ENCODE data around the gene TICAM1. TPM values are rescaled to one million over a fixed set of nuclear protein-coding genes. Genes with fewer than 3 reads are reported as not detected.

The TICAM1 gene
- total and polyA plus RNA-seq, 2 of the 13 experiments (the other 11 are each of a cell fraction or from before 2014, with no cell fraction given) = 0.33 to 0.95 TPM

DNA sequence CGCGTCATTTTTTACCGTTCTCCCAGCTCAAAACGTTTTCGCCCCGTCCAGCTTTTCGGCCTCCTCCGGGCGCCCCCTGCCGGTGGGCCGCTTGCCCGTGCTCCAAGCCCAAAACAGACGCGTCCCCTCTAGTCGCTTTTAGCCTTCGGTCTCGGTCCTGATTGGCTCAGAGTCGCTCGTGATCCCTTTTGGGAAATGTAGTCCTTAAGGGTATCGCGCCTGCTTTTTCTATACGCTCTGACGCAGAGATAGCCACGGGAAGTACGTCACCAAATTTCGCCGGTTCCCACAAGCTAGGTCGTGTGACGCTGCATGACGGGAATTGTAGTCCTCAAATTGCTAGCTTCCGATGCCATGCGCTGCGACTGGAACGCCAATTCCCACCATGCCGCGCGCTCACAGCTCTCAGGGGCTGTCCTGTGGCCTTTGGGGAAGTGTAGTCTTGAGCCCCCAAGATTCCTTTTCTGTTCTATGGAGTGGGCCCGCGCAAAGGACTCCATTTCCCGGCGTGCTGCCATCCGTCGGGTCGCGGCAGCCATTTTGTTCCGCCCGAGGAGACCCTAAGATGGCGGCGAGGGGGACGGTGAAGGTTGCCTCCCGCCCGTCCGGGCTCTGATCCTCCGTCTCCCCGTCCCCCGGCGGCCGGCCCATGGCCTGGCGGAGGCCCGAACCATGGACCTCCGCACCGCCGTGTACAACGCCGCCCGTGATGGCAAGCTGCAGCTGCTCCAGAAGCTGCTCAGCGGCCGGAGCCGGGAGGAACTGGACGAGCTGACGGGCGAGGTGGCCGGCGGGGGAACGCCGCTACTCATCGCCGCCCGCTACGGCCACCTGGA lies 40.1 kb downstream of the TICAM1 start, which contains the start of gene FEM1A (continued):
- no peak; the same call in 1 of the 2 replicates for TF ChIP-seq ZNF709 (CRISPR knock-in tag; IDR thresholded peaks at IDR 0.05)
- TF ChIP-seq BCL6 (CRISPR knock-in tag; IDR thresholded peaks at IDR 0.05) = no peak
- TF ChIP-seq, protein P1, sequence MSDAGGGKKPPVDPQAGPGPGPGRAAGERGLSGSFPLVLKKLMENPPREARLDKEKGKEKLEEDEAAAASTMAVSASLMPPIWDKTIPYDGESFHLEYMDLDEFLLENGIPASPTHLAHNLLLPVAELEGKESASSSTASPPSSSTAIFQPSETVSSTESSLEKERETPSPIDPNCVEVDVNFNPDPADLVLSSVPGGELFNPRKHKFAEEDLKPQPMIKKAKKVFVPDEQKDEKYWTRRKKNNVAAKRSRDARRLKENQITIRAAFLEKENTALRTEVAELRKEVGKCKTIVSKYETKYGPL (CRISPR knock-in tag; IDR thresholded peaks at IDR 0.05) = no peak
- TF ChIP-seq HIC2 (CRISPR knock-in tag; IDR thresholded peaks at IDR 0.05; ENCODE audit: low read depth) = no peak
- TF ChIP-seq, protein P2, sequence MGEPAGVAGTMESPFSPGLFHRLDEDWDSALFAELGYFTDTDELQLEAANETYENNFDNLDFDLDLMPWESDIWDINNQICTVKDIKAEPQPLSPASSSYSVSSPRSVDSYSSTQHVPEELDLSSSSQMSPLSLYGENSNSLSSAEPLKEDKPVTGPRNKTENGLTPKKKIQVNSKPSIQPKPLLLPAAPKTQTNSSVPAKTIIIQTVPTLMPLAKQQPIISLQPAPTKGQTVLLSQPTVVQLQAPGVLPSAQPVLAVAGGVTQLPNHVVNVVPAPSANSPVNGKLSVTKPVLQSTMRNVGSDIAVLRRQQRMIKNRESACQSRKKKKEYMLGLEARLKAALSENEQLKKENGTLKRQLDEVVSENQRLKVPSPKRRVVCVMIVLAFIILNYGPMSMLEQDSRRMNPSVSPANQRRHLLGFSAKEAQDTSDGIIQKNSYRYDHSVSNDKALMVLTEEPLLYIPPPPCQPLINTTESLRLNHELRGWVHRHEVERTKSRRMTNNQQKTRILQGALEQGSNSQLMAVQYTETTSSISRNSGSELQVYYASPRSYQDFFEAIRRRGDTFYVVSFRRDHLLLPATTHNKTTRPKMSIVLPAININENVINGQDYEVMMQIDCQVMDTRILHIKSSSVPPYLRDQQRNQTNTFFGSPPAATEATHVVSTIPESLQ (CRISPR knock-in tag; conservative IDR thresholded peaks at IDR 0.05) = no peak
- no peak for TF ChIP-seq ZNF30 (CRISPR knock-in tag; IDR thresholded peaks at IDR 0.05)
- TF ChIP-seq, protein P3, sequence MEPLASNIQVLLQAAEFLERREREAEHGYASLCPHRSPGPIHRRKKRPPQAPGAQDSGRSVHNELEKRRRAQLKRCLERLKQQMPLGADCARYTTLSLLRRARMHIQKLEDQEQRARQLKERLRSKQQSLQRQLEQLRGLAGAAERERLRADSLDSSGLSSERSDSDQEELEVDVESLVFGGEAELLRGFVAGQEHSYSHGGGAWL (CRISPR knock-in tag; IDR thresholded peaks at IDR 0.05) = peak; percentile 67; the same call in 1 of the 2 replicates
- TF ChIP-seq, protein P4, sequence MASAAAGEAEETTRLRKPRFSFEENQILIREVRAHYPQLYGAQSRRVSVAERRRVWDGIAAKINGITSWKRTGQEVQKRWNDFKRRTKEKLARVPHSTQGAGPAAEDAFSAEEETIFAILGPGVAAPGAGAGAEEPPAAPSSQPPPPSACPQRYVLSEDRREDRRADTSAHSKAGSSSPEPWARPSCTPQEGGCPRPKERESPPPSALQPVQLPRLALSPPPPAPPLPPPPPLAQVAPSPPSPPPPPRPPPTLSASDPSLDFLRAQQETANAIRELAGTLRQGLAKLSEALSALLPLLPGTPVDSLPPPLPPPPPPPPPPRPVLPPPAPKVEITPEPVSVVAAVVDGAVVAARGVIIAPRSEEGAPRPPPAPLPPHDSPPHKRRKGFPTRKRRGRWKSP (CRISPR knock-in tag; IDR thresholded peaks at IDR 0.05) = 0 out of 2 replicates have a peak, but pooled peaks have one; percentile 35
- no peak for TF ChIP-seq HINFP (CRISPR knock-in tag; IDR thresholded peaks at IDR 0.05; ENCODE audit: low read depth)
- no peak for TF ChIP-seq FLYWCH1 (CRISPR knock-in tag; IDR thresholded peaks at IDR 0.05)
- TF ChIP-seq PPARG (CRISPR knock-in tag; conservative IDR thresholded peaks at IDR 0.05) = 0 out of 2 replicates have a peak, but pooled peaks have one; percentile 29
- peak; percentile 30 for TF ChIP-seq TEAD3 (CRISPR knock-in tag; optimal IDR thresholded peaks at IDR 0.05; ENCODE audit: borderline replicate concordance)
- TF ChIP-seq ZNF260 (CRISPR knock-in tag; IDR thresholded peaks at IDR 0.05; ENCODE audit: borderline replicate concordance, low read depth) = no peak
- TF ChIP-seq STAT5B (CRISPR knock-in tag; IDR thresholded peaks at IDR 0.05) = no peak
- no peak for TF ChIP-seq KLF9 (CRISPR knock-in tag; IDR thresholded peaks at IDR 0.05; ENCODE audit: low read depth)
- TF ChIP-seq ZBTB46 (CRISPR knock-in tag; IDR thresholded peaks at IDR 0.05; ENCODE audit: borderline replicate concordance) = no peak
- peak; percentile 65 for TF ChIP-seq ARID3A (IDR thresholded peaks at IDR 0.05; ENCODE audit: low read depth, low read length)

Measured in HepG2 (cell line).